Measurements from ENCODE around the gene KRTAP12-3.

- TF ChIP-seq, protein P1, sequence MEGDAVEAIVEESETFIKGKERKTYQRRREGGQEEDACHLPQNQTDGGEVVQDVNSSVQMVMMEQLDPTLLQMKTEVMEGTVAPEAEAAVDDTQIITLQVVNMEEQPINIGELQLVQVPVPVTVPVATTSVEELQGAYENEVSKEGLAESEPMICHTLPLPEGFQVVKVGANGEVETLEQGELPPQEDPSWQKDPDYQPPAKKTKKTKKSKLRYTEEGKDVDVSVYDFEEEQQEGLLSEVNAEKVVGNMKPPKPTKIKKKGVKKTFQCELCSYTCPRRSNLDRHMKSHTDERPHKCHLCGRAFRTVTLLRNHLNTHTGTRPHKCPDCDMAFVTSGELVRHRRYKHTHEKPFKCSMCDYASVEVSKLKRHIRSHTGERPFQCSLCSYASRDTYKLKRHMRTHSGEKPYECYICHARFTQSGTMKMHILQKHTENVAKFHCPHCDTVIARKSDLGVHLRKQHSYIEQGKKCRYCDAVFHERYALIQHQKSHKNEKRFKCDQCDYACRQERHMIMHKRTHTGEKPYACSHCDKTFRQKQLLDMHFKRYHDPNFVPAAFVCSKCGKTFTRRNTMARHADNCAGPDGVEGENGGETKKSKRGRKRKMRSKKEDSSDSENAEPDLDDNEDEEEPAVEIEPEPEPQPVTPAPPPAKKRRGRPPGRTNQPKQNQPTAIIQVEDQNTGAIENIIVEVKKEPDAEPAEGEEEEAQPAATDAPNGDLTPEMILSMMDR (IDR thresholded peaks at IDR 0.05; ENCODE audit: borderline replicate concordance, extremely low read depth, low read length, poor library complexity, severe bottlenecking), result no peak
- no peak for TF ChIP-seq EZH2 (IDR thresholded peaks at IDR 0.05; ENCODE audit: borderline replicate concordance, low read depth, low read length, severe bottlenecking)
These were observed 41.2 kb upstream of the KRTAP12-3 start for GRCh38 chr21:44616591-44616926.

All from DND-41 (cell line).